Inflammatory macrophage treated with lipopolysaccharide for 1 hour (primary cell): Measurements from ENCODE around the gene CUTA.
"Not testable (repeated sequence)": the region's sequence is repeated elsewhere in the genome, so short reads cannot be mapped to it uniquely, and the experiment has no call there.

Source experiments
- DNase-seq, 2 donors: peaks; one replicate each; pipeline ENCODE4 v3.0.0-alpha.2; 2020 to 2022

Gene CUTA

GRCh38 chr6:33399881-33400280 is 18.0 kb downstream of the CUTA start:
- DNase-seq, result not testable (repeated sequence)

GRCh38 chr6:33398601-33399000 is 19.3 kb downstream of the CUTA start:
- not testable (repeated sequence) for DNase-seq

- DNase-seq, result no peak
Observed at GRCh38 chr6:33397541-33397940, 20.4 kb downstream of the CUTA start.

GRCh38 chr6:33392979-33393378 is 24.9 kb downstream of the CUTA start:
- DNase-seq, result no peak

- no peak for DNase-seq
Observed at GRCh38 chr6:33392595-33392948, 25.3 kb downstream of the CUTA start.

GRCh38 chr6:33391922-33392594 is 25.8 kb downstream of the CUTA start:
- DNase-seq, result peak; percentile 47 to 55

- peak; percentile 100 for DNase-seq
Observed at GRCh38 chr6:33391278-33391921, 26.5 kb downstream of the CUTA start, which contains the start of gene KIFC1. Gene KIFC1 (plus strand): TSS chr6:33391823. CDS start chr6:33391986, 163 bp downstream.

- no peak for DNase-seq
Observed at GRCh38 chr6:33390767-33391277, 27.1 kb downstream of the CUTA start.

GRCh38 chr6:33390173-33390572 is 27.7 kb downstream of the CUTA start:
- DNase-seq, result no peak

GRCh38 chr6:33384581-33385020 is 33.3 kb downstream of the CUTA start:
- DNase-seq, result peak; percentile 23 to 29

- no peak for DNase-seq
Observed at GRCh38 chr6:33383427-33384185, 34.3 kb downstream of the CUTA start.

- no peak for DNase-seq
Observed at GRCh38 chr6:33380272-33380981, 37.5 kb downstream of the CUTA start.

- not testable (repeated sequence) for DNase-seq
Observed at GRCh38 chr6:33379184-33379583, 38.7 kb downstream of the CUTA start.

GRCh38 chr6:33377171-33377570 is 40.7 kb downstream of the CUTA start:
- DNase-seq, result no peak

GRCh38 chr6:33375143-33375671 is 42.7 kb downstream of the CUTA start:
- peak; percentile 62 to 68 for DNase-seq

- DNase-seq, result no peak
Observed at GRCh38 chr6:33373960-33374910, 43.7 kb downstream of the CUTA start.

- DNase-seq, result no peak
Observed at GRCh38 chr6:33372526-33373123, 45.3 kb downstream of the CUTA start.

- not testable (repeated sequence) for DNase-seq
Observed at GRCh38 chr6:33371901-33372300, 46.0 kb downstream of the CUTA start.

GRCh38 chr6:33367715-33368025 is 50.2 kb downstream of the CUTA start:
- not testable (repeated sequence) for DNase-seq

- DNase-seq, result no peak
Observed at GRCh38 chr6:33367009-33367714, 50.7 kb downstream of the CUTA start.
